ENCODE measurements around the gene LRRC4C. TPM values are rescaled to one million over a fixed set of nuclear protein-coding genes. Genes with fewer than 3 reads are reported as not detected.

The LRRC4C gene
- total RNA-seq, 4 donors from 2014 or later = 0.40 to 1.7 TPM; not detected in 2

DNA sequence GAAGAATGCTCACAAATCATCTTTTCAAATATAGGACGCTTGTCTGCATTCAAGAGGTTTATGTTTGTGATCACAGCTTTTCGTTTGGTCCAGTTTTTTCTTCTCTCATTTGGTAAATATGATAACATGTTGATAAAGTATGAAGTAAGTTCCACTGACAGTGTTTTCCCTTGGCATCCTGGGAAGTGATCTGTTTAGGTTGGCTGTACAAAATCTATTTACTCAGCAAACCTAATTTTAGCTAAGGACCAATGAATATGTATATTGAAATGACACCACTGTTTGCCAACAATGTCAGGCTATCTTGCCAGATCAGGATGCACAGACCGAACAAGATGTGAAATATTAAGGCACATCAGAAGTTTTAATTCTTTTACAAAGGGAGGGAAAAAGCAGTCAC lies 1230.8 kb downstream of the LRRC4C start:
- no peaks in the 10 kb centered on the region for H3K9me3 ChIP-seq
- no peak overlapping the region for H3K27ac ChIP-seq
- DNase-seq = no peak
- no peaks in the 10 kb centered on the region for H3K4me1 ChIP-seq
- TF ChIP-seq, protein P1, sequence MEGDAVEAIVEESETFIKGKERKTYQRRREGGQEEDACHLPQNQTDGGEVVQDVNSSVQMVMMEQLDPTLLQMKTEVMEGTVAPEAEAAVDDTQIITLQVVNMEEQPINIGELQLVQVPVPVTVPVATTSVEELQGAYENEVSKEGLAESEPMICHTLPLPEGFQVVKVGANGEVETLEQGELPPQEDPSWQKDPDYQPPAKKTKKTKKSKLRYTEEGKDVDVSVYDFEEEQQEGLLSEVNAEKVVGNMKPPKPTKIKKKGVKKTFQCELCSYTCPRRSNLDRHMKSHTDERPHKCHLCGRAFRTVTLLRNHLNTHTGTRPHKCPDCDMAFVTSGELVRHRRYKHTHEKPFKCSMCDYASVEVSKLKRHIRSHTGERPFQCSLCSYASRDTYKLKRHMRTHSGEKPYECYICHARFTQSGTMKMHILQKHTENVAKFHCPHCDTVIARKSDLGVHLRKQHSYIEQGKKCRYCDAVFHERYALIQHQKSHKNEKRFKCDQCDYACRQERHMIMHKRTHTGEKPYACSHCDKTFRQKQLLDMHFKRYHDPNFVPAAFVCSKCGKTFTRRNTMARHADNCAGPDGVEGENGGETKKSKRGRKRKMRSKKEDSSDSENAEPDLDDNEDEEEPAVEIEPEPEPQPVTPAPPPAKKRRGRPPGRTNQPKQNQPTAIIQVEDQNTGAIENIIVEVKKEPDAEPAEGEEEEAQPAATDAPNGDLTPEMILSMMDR (IDR thresholded peaks at IDR 0.05) = no peak
- no peak for TF ChIP-seq POLR2A (IDR thresholded peaks at IDR 0.05)
- H3K27me3 ChIP-seq = no peaks in the 10 kb centered on the region
- no peak overlapping the region for H3K4me3 ChIP-seq
- H3K36me3 ChIP-seq = no peaks in the 10 kb centered on the region

DNA sequence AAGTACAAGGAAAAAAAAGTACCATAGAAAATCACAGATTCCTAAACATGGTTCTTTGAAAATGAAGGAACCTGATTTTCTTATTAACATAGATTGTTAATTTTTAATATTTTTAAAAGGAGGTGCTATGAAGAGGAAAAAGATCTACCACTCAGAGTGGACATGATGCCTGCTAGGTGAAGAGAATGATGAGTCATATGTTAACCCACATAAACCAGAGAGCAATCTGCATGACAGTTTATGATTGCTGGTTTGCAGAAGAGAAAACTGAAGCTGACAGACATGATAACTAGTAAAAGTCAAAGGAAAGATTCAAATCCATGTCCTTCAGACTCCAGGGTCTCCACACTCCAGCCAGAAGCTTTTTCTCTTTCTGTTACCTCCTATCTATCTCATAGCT lies 1231.7 kb downstream of the LRRC4C start:
- DNase-seq = no peak
- H3K4me3 ChIP-seq = no peak overlapping the region
- TF ChIP-seq, protein P1 (IDR thresholded peaks at IDR 0.05) = no peak
- TF ChIP-seq POLR2A (IDR thresholded peaks at IDR 0.05) = no peak
- H3K27ac ChIP-seq = no peak overlapping the region
- no peaks in the 10 kb centered on the region for H3K27me3 ChIP-seq
- H3K9me3 ChIP-seq = no peaks in the 10 kb centered on the region
- H3K36me3 ChIP-seq = no peaks in the 10 kb centered on the region
- H3K4me1 ChIP-seq = no peaks in the 10 kb centered on the region

DNA sequence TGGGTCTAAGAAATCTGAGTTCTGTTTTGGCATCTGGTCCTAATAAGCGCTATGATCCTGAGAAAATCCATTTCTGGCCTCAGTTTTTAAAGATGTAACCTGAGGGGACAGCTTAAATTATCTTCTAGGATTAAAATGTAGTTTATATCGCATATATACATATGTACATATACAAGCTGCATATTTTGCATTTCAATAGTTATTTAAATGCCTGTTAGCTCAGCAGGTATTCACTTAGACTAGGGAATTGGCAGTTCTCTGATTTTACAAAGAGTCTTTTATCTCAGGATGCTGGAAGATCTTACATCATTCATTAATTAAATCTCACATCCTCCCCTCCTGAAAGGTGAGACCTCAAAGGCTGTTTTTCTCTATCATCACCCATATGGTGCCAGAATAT lies 1232.8 kb downstream of the LRRC4C start:
- H3K27me3 ChIP-seq = no peaks in the 10 kb centered on the region
- TF ChIP-seq, protein P1 (IDR thresholded peaks at IDR 0.05) = no peak
- no peak for TF ChIP-seq POLR2A (IDR thresholded peaks at IDR 0.05)
- no peaks in the 10 kb centered on the region for H3K36me3 ChIP-seq
- no peak for DNase-seq
- no peaks in the 10 kb centered on the region for H3K4me1 ChIP-seq
- H3K27ac ChIP-seq = no peak overlapping the region
- no peaks in the 10 kb centered on the region for H3K9me3 ChIP-seq
- no peak overlapping the region for H3K4me3 ChIP-seq

DNA sequence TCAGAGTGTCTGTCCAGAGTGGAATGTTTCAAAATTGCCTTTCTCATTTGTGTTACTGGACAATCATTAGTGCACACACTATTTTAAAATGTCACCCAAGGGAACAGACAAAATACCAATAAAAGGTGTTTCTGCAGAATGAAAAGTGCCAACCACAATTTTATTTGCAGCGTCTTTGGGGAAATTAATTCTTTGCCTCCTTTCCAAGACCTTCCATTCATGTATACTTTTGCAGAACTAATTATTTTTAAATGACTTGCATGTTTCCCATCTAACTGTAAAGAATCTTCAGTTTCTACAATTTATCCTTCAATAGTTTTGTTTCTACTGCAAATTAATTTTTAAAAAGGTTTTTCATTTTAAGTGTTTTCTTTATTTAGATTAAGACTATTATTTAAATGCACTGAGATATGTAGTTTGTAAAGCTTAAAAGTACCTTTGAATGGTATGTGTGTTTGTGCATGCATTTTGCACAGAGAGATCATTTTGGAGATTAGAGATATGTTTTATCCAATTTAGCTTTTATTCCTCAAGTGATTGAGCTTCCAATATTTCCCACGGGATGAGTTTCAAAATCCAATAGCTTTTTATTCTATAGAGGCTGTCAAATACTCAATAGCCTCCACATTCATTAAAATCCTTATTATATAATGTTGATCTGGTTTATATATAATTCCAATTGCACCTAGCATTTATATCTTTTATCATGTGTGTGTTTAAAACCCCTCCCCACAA lies 1235.7 kb downstream of the LRRC4C start:
- DNase-seq = no peak
- TF ChIP-seq POLR2A (IDR thresholded peaks at IDR 0.05) = no peak
- TF ChIP-seq, protein P1 (IDR thresholded peaks at IDR 0.05) = no peak
- no peaks in the 10 kb centered on the region for H3K27me3 ChIP-seq
- no peaks in the 10 kb centered on the region for H3K36me3 ChIP-seq
- H3K9me3 ChIP-seq = no peaks in the 10 kb centered on the region
- no peaks in the 10 kb centered on the region for H3K4me1 ChIP-seq
- H3K27ac ChIP-seq = no peak overlapping the region
- no peak overlapping the region for H3K4me3 ChIP-seq

DNA sequence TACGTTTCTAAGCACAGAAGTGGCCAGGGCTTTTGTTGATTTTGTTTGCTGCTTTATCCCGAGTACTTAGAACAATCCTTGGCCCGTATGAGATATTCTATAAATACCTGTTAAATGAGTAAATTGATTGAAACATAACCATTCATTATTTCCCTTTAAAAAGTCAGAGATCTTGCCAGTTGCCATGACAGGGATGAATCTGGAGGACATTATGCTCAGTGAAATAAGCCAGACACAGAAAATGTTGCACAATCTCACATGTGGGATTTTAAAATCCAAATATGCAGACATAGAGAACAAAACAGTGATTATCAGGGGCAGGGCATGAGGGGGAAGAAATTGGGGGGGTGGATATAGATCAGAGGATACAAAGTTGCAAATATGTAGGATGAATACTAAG lies 1240.1 kb downstream of the LRRC4C start:
- H3K36me3 ChIP-seq = no peaks in the 10 kb centered on the region
- H3K9me3 ChIP-seq = no peaks in the 10 kb centered on the region
- DNase-seq = no peak
- H3K4me3 ChIP-seq = no peak overlapping the region
- no peak overlapping the region for H3K27ac ChIP-seq
- no peaks in the 10 kb centered on the region for H3K27me3 ChIP-seq
- TF ChIP-seq, protein P1 (IDR thresholded peaks at IDR 0.05) = no peak
- no peak for TF ChIP-seq POLR2A (IDR thresholded peaks at IDR 0.05)
- H3K4me1 ChIP-seq = no peaks in the 10 kb centered on the region

Data from Peyer's patch (tissue), 4 donors.